Amniotic stem cell (primary cell): ENCODE measurements around the gene ZSWIM1.

Experiments
- DNase-seq: peaks from one replicate; lab custom pipeline; 2025; lab: John Stamatoyannopoulos, UW

Gene ZSWIM1

DNA sequence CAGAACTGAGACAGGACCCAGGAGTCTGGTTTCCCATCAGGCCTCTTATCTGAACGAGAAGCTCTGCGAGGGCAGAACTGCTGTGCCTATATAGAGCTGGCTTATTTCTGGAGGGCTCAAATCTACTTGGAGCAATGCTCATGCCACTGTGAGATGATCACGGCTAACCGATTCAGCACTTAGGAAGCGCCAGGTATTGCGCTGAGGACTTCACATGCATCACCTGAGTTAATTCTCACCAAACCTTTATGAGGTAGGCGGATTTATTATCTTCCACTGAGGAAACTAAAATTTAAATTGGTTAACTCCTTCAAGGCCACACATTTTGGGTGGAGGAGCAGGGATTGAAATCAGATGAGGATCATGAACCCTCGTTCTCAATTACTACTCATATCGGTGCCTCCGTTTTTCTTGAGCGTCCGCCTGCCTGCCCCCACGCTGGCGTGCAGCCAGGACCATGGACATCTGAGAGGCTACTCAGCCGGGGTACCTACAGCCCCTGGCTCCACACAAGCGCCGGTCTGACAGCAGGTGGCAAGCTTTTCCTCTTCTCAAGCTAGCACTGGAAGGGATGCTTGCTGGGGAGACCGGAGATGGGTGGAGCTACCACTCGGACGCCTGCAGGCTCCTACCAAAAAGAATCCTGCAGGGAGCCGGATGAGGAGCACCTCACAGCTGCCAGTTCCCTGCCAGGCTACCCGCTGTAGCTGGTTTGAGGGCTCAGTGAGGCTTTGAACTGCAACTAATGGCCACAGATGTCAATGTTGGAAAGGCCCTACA, 52.4 kb downstream of the ZSWIM1 start:
- no peak for DNase-seq

DNA sequence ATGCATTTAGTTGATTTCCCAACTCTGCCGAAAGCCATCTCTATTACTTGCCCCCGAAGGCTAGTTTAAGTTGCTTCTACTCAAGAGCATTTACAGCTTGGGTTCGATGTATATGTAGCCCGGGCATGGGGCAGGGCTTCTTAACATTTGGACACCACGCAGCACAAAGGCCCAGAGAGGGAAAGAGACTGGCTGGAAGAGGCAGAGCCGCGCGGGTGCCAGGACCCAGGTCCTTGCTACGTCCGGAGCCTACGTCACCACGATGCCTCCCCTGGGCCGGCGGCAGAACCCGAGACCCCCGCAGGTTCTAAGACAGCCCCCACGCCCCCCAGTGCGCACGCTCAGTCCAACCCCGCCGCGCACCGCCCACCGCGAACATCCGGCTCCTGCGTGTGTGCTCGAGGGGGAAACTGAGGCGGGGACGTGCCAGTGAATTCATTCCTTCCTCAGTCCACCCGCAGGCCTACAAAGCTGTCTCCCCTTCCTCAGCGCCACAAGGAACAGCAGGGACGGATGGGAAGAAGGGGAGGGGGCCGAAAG, 53.1 kb downstream of the ZSWIM1 start:
- DNase-seq = no peak
